ENCODE data around the gene ECE2.
"Not testable (repeated sequence)": the region's sequence is repeated elsewhere in the genome, so short reads cannot be mapped to it uniquely, and the experiment has no call there.

ECE2 gene

GRCh38 chr3:184339001-184339400 lies 63.2 kb downstream of the ECE2 start:
- no peak for DNase-seq

GRCh38 chr3:184339451-184340135 lies 63.8 kb downstream of the ECE2 start:
- not testable (repeated sequence) for DNase-seq

DNA sequence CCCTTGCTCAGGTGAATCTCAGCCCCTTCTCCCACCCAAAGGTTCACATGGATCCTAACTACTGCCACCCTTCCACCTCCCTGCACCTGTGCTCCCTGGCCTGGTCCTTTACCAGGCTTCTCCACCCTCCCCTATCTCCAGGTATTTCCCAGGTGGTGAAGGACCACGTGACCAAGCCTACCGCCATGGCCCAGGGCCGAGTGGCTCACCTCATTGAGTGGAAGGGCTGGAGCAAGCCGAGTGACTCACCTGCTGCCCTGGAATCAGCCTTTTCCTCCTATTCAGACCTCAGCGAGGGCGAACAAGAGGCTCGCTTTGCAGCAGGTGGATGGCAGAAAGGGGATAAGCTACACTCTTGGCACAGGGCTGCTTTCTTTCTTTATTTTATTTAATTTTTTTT lies 66.1 kb downstream of the ECE2 start:
- no peak for DNase-seq

Data from activated effector memory CD4-positive, alpha-beta T cell treated with Interleukin-2 at 50 U/mL for 16 hours (primary cell).